AG04450 (cell line): ENCODE measurements around the gene KLF7. TPM values are rescaled to one million over a fixed set of nuclear protein-coding genes. Genes with fewer than 3 reads are reported as not detected.

ENCODE experiments used
- CTCF ChIA-PET: fragments of 300-600, 350-600 bp; formaldehyde crosslinking; extraction: SDS; loops from one replicate; lab custom pipeline; 2022; ENCODE audit warnings: antibody characterized with exemption, inconsistent platforms; lab: Charles Lee
- POLR2A ChIA-PET: fragments of 350-600 bp; formaldehyde crosslinking; extraction: SDS; loops from one replicate; lab custom pipeline; 2021; ENCODE audit warnings: antibody characterized with exemption, inconsistent platforms; lab: Yijun Ruan, JAX
- DNase-seq: peaks from one replicate; pipeline ENCODE4 v3.0.0-alpha.2; 2011; ENCODE audit warnings: low read depth, low spot score
- H3K27ac ChIP-seq: one replicate; pipeline ENCODE4 v1.5.1; 2012; ENCODE audit warnings: low read depth, low read length, control low read depth
- H3K27me3 ChIP-seq: one replicate; pipeline ENCODE4 v1.6.0; 2012; ENCODE audit warnings: low read length; ENCODE audit not compliant: control insufficient read depth, insufficient read depth
- H3K4me3 ChIP-seq: 2 replicates; pipeline ENCODE4 v1.5.1; 2011; ENCODE audit warnings: mild to moderate bottlenecking, low read depth, low read length, control low read depth
- H3K9me3 ChIP-seq: 2 replicates; pipeline ENCODE4 v1.5.1; 2012; ENCODE audit warnings: low read length; ENCODE audit not compliant: control insufficient read depth, insufficient read depth
- CTCF ChIP-seq: IDR thresholded peaks from 2 replicates; pipeline ENCODE4 v1.5.1; 2011; ENCODE audit warnings: low read depth, low read length, control low read depth, inconsistent platforms
- polyA plus RNA-seq: library from polyadenylated mRNA; depleted of rRNA; stranded (reverse); fragments of >200 nt; gene quantifications from 2 replicates; pipeline ENCODE4 v1.2.3, GENCODE V29; 2011

Gene KLF7
- polyA plus RNA-seq, 1 experiment: 22.1 TPM

DNA sequence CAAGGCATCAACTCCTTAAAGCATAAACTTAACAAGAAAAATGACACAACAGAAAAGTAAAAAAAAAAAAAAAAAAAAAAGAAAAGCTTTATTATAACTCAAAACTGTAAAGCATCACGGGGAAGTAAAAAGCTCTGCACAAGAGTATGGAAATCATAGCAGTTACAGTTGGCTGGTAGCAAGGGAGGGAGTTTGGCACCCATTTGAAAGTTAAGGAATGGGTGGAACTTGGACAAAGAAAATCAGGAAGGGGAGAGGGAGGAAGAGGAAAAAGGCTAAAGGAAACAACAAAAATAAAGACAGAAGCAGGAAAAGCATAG, 8.6 kb downstream of the KLF7 start:
- ChIA-PET CTCF (interaction anchor here (0.6 to 1.1 kb wide), 3 partner anchors 22 to 915 kb away, joined by 3 read pairs; no protein-coding TSS in a partner anchor), POLR2A (interaction anchor here (0.7 kb wide), 1 partner anchor 51 kb away, joined by 7 read pairs; no protein-coding TSS in a partner anchor)

DNA sequence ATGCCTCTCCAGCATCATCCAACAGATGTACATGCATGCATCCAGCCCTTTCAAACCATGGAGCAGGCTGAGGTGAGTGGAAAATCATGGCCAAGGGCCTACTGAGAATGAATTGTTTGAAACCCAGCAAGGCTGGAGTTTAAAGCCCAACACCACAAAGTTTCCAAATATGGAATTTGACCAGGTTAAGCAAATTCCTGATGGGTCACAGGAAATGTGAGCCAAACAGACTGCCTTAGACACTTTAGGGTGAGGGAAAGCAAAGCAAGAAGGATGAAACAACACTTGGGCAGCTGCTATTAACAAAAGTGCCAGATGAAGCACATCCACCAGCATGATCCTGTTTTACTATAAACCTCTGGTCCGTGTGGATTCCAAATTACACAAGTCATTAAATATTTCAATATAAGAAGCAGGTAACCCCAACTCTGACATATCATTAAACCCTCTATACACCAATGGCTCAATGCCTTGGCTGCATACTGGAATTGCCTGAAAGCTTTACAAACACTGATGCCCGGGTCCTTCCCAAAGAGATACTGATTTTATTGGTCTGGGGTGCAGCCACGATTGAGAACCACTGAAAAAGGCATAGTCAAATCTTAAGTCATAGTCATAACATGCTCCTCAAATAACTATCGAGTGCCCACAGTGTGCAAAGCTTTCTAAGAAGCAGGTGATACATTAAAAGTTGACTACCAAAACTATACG, 9.1 kb downstream of the KLF7 start:
- Histone ChIP-seq H3K27ac (no peak overlapping the region), H3K27me3 (no peaks in the 10 kb centered on the region), H3K9me3 (no peaks in the 10 kb centered on the region), H3K4me3 (no peak overlapping the region)
- DNase-seq: no peak
- no peak for TF ChIP-seq CTCF
- ChIA-PET POLR2A (interaction anchor here (0.7 kb wide), 1 partner anchor 50 kb away, joined by 7 read pairs; no protein-coding TSS in a partner anchor), CTCF (interaction anchor here (0.6 to 1.1 kb wide), 3 partner anchors 21 to 316 kb away, joined by 3 read pairs; no protein-coding TSS in a partner anchor)

More for the DNA sequence above, 8.6 kb downstream of the KLF7 start:
- DNase-seq: no peak
- Histone ChIP-seq H3K9me3 (no peaks in the 10 kb centered on the region), H3K27ac (no peak overlapping the region), H3K4me3 (no peak overlapping the region), H3K27me3 (no peaks in the 10 kb centered on the region)
- TF ChIP-seq CTCF: no peak

- Histone ChIP-seq H3K27ac (no peak overlapping the region), H3K27me3 (no peaks in the 10 kb centered on the region), H3K9me3 (no peaks in the 10 kb centered on the region), H3K4me3 (no peak overlapping the region)
- ChIA-PET POLR2A (no interaction called here), CTCF (interaction anchor here (1.0 to 1.1 kb wide), 2 partner anchors 42 to 317 kb away, joined by 3 read pairs; no protein-coding TSS in a partner anchor)
- no peak for DNase-seq
- no peak for TF ChIP-seq CTCF
Measured at GRCh38 chr2:207155516-207156444, 10.0 kb downstream of the KLF7 start.

- ChIA-PET POLR2A (no interaction called here), CTCF (no interaction called here)
- H3K4me3 ChIP-seq: no peak overlapping the region
- DNase-seq: no peak
- no peak for TF ChIP-seq CTCF
- no peak overlapping the region for H3K27ac ChIP-seq
- H3K27me3 ChIP-seq: no peaks in the 10 kb centered on the region
- H3K9me3 ChIP-seq: no peaks in the 10 kb centered on the region
Measured at GRCh38 chr2:207154556-207155510, 10.9 kb downstream of the KLF7 start.
